SH-SY5Y (cell line): Measurements from ENCODE around the gene DNAJC1.

ENCODE experiments used
- GATA2 ChIP-seq: IDR thresholded peaks from 2 replicates; pipeline ENCODE4 v1.6.1; 2011; ENCODE audit warnings: mild to moderate bottlenecking, low read depth, low read length
- GATA3 ChIP-seq: IDR thresholded peaks from 2 replicates; pipeline ENCODE4 v1.6.1; 2011; ENCODE audit warnings: low read depth, mild to moderate bottlenecking, low read length, moderate library complexity

- TF ChIP-seq GATA3, result no peak
- TF ChIP-seq GATA2, result no peak
Observed at GRCh38 chr10:21721000-21721665, 282.4 kb downstream of the DNAJC1 start.
